SH-SY5Y (cell line): Measurements from ENCODE around the gene RUBCNL.

ENCODE experiments used
- GATA2 ChIP-seq: IDR thresholded peaks from 2 replicates; pipeline ENCODE4 v1.6.1; 2011; ENCODE audit warnings: mild to moderate bottlenecking, low read depth, low read length
- GATA3 ChIP-seq: IDR thresholded peaks from 2 replicates; pipeline ENCODE4 v1.6.1; 2011; ENCODE audit warnings: low read depth, mild to moderate bottlenecking, low read length, moderate library complexity

DNA sequence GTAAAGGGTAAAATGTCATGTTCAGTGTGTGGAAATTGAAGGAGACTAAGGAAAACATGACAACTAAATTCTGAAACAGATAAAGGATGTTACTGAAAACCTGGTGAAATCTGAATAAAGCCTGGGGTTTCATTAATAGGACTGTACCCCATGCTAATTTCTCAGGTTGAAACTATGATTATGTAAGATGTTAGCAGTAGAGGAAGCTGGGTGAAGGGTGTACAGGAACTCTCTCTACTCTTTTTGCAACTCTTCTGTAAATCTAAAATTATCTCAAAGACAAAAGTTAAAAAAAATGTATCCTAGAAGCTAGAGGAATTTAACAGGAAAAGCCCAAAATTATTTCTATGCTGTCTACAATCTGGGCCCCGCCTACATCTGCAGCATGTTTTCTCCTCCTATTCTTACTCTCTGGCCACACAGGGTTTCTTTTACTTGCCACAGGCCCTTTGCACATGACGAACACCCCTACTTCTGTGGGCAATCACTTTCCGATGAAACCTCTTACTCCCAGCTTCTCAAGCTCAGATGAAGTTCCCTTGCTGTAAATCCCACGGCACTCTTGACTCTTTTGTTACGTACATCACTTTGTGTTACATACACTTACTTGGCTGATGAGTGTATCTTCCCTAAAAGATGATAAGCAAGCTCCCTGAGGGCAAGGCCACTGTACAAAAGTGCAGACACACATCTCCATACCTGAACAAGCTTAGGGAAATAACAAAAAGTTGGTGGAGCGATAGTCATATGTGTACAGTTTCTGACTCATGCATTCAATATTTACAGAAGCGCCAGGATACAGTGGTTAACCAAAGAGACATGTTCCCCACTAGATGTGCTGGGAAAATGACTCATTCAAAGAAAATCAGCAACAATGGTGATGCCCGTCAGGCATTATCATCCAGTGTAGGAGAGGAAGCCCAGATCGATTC lies 32.6 kb downstream of the RUBCNL start:
- no peak for TF ChIP-seq GATA2
- TF ChIP-seq GATA3 = no peak
